Right forelimb (tissue), 1 donor: Measurements from ENCODE around the gene OR2J1.
"Not testable (repeated sequence)": the region's sequence is repeated elsewhere in the genome, so short reads cannot be mapped to it uniquely, and the experiment has no call there.

Source experiments
- DNase-seq: peaks from one replicate; pipeline ENCODE4 v3.0.0-alpha.2; 2018

The OR2J1 gene

GRCh38 chr6:29099190-29099589, at the start of gene OR2J1:
OR2J1 (plus strand) TSS chr6:29099490; CDS start chr6:29100943, 1,453 bp downstream.
- no peak for DNase-seq

- no peak for DNase-seq
These were observed 47.6 kb upstream of the OR2J1 start for GRCh38 chr6:29051680-29052079.

DNA sequence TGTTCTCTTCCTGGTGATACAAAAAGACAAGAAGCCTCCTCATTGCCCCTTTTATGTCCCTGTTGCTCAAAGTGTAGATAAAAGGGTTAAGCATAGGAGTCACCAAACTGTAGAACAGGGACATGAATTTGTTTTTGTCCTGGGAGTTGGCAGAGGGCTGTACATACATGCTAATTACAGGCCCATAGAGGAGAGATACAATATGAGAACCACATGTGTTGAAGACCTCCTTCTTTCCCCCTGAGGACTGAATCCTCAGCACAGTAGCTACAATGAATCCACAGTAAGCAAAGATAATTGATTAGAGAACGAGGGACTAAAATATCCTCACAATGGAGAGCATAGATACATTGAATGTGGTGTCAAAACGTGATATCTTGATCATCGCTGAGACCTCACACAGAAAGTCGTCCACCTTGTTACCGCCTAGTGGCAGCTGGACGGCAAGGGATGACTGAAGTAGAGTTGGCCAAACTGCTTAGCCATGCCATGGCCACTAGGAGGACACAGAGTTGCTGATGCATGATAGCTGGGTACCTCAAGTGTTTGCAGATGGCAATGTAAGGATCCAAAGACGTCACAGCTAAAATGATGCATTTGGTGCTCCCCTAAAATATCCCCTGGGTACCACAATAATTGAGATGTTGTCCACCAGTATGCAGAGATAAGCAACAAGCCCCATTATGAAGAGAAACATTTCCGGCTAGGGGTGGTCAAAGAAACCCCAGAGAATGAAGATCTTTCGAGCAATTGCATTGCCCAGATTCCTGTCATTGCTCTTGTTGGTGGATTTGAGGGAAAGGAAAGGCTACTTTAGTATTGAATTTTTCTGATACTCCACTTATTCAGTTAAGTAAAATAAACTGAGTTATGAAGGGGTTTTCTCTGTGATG, 27.2 kb upstream of the OR2J1 start:
- no peak for DNase-seq

DNA sequence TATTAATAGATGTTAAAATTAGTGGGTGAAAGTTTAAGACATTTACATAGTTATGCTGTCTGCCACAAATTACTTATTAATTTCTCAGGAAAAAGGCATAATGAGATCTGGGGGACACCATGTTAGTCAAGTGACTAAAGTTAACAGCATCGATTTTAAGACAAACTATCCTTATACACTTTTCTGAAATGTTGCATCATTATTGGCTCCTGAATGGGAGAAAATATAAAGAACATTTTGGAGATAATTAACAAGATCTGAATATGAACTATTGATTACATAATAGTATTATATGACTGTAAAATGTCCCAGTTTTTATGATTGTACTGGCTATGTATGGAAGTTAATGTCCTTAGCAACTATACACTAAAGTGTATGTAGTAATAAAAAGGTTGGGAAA, 20.1 kb upstream of the OR2J1 start:
- DNase-seq, result no peak

DNA sequence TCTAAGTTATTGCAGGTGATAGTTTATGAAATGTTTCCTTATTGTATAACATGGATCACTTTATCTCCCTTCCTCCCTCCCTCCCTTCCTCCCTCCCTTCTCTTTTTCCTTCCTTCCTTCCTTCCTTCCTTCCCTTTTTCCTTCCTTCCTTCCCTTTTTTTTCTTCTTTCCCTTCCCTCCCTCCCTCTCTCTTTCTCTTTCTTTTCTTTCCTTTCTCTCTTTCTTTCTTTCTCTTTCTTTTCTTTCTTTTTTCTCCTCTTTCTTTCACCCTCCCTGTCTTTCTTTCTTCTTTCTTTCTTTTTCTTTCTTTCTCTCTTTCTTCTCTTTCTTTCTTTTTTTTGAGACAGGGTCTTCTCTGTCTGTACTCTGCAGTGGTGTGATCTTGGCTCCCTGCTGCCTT, 18.0 kb upstream of the OR2J1 start:
- DNase-seq, result no peak

GRCh38 chr6:29082457-29082856, 16.8 kb upstream of the OR2J1 start:
- DNase-seq, result no peak

GRCh38 chr6:29087213-29087612, 12.1 kb upstream of the OR2J1 start, which contains the start of gene OR2B3:
OR2B3 (minus strand) TSS chr6:29087313; CDS start chr6:29087248, 65 bp downstream.
- DNase-seq, result no peak

DNA sequence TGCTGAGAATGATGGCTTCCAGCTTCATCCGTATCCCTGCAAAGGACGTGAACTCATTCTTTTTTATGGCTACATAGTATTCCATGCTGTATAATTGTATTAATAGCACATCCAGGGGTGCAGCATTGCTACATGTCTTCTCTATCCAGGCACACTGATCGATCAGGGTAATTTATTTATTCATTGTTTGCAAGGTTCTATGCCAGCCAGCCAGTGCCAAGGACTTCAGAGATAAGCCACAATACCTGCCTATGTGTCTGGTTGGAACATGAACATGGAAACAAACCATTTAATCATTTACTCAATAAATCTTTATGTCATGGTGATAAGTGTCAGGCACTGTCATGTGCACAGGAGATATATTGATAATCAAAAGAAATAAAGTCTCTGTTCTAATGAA, 6.3 kb upstream of the OR2J1 start:
- DNase-seq, result no peak

- DNase-seq, result no peak
These were observed 1.5 kb upstream of the OR2J1 start for GRCh38 chr6:29097803-29098202.

GRCh38 chr6:29107758-29108157, 8.5 kb downstream of the OR2J1 start, which contains the start of gene OR2J3:
OR2J3 (plus strand) TSS chr6:29108058; CDS start chr6:29111891, 3,833 bp downstream.
- no peak for DNase-seq

DNA sequence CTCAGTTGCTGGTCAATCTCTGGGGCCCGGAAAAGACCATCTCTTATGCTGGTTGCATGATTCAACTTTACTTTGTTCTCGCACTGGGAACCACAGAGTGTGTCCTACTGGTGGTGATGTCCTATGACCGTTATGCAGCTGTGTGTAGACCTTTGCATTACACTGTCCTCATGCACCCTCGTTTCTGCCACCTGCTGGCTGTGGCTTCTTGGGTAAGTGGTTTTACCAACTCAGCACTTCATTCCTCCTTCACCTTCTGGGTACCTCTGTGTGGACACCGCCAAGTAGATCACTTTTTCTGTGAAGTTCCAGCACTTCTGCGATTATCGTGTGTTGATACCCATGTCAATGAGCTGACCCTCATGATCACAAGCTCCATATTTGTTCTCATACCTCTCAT, 12.8 kb downstream of the OR2J1 start:
- DNase-seq, result no peak

- not testable (repeated sequence) for DNase-seq
These were observed 15.7 kb downstream of the OR2J1 start for GRCh38 chr6:29114964-29115363.

DNA sequence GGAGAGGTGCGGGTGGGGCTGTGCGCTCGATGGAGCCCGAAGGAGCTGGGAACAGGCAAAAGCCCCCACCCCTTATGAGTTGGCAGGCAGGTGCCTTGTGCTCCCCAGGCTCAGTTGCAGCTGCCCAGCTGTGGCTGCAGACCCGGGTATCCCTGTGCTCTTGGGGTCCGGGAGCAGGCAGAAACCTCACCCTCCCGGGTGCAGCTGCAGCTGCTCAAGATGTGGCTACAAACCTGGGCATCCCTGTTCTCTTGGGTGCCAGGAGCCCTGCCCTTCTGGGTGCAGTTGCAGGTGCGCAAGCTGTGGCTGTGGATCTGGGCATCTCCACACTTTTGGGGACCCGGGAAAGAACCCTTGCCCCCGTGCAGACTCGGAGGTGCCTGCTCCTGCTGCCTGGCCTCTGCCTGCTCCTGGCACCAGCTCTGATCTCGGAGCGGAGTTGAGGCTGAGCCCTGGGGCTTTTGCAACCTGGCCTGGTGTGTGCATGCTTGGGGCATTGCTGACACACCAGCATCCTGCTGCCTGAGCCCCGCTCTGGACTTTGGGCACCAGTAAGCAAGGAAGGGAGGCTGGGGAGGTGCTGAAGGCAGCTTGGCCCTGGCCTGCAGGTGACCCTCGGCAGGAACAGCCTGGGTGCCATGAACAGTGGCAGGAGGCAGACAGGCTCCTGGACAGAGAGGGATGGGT, 30.2 kb downstream of the OR2J1 start:
- DNase-seq, result no peak

GRCh38 chr6:29130644-29131043, 31.4 kb downstream of the OR2J1 start:
- DNase-seq, result no peak

GRCh38 chr6:29131691-29132090, 32.4 kb downstream of the OR2J1 start:
- no peak for DNase-seq

DNA sequence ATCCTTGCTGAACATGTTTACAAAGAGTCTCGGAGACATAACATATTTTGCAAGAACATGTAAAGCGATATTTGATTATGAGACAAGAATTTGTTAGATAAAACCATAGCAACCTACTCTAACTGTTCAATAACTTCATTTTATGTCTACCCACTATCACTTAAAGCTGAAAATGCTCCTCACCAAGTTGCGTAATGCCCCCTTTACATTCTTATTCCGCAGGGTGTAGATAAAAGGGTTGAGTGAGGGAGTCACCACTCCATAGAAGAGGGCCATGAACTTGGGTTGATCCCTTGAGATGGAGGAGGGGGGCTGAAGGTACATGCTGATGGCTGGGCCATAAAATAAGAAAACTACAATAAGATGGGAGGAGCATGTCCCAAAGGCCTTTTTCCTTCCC, 38.4 kb downstream of the OR2J1 start:
- DNase-seq, result no peak

DNA sequence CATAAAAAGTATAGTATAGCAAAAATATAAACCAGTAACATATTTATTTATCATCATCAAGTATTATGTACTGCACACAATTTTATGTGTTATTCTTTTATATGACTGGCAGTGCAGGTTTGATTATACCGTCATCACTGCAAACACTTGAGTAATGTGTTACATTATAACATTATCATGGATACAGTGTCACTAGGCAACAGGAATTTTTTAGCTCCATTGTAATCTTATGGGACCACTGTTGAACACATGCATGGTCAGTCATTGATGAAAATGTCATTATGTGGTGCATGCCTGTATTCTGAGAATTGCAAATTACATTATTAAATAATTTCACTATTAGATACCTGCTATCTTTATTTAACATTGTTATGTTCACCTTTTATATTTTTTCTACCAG, 42.3 kb downstream of the OR2J1 start:
- no peak for DNase-seq

- DNase-seq, result no peak
These were observed 43.0 kb downstream of the OR2J1 start for GRCh38 chr6:29142309-29142708.

DNA sequence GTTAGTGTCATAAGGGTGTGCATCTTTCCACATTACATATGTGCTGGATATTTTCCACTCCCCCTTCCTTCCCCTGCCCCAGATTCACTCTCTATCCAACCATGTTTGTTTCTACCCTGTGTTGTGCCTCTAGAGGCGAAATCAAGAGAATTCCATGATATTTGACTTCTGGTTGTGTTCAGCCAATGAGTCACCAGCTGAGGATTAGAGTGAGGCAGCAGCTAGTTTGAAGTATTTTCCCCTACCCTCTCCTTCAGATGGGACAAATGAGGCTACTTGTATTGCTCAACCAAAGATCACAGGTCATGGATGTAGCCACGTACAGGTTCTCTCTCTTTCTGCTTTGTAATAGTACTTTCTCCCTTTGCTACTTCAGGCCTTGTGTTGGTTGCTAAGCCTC, 46.9 kb downstream of the OR2J1 start:
- no peak for DNase-seq

DNA sequence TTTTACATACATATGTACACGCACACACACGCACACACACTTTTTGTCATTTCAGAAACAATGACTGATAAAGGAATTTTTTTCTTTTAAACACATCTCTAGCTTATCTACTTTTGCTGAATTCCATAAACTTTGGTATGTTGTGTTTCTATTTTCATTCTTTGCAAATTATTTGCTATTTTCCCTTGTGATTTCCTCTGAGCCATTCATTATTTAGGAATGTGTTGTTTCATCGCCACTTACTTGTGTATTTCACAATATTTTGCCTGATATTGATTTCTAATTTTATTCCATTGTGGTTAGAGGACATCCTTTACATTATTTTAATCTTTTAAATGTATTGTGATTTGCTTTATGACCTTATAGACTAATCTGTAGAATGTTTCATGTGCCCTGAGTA, 47.8 kb downstream of the OR2J1 start:
- no peak for DNase-seq

DNA sequence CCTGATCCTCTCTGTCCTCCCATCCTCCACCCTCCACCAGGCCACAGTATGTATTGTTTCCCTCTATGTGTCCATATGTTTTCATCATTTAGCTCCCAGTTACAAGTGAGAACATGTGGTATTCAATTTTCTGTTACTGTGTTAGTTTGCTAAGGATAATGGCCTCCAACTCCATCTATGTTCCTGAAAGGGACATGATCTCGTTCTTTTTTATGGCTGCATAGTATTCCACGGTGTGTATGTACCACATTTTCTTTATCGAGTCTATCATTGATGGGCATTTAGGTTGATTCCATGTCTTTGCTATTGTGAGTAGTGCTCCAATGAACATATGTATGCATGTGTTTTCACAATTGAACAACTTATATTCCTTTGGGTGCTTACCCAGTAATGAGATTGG, 50.2 kb downstream of the OR2J1 start:
- not testable (repeated sequence) for DNase-seq
